Measurements from ENCODE around the gene RABGAP1L. TPM values are rescaled to one million over a fixed set of nuclear protein-coding genes. Genes with fewer than 3 reads are reported as not detected.

The RABGAP1L gene
- total RNA-seq, 4 donors from 2014 or later, result 170 to 282 (median 182) TPM

GRCh38 chr1:174989536-174990220, 830.4 kb downstream of the RABGAP1L start:
- no peak for TF ChIP-seq POLR2A (IDR thresholded peaks at IDR 0.05)
- no peaks in the 10 kb centered on the region for H3K9me3 ChIP-seq
- H3K27ac ChIP-seq, result peak overlapping the region; percentile 55 to 82 (median 69)
- no peak for DNase-seq
- H3K36me3 ChIP-seq, result peaks cover 0 to 12% (median 0%) of the 10 kb centered on the region in 3 donors
- peaks cover 0 to 9% (median 2%) of the 10 kb centered on the region in 4 donors for H3K4me1 ChIP-seq
- no peaks in the 10 kb centered on the region for H3K27me3 ChIP-seq
- peak overlapping the region in 2 of 4 donors; percentile 47 to 60 for H3K4me3 ChIP-seq

DNA sequence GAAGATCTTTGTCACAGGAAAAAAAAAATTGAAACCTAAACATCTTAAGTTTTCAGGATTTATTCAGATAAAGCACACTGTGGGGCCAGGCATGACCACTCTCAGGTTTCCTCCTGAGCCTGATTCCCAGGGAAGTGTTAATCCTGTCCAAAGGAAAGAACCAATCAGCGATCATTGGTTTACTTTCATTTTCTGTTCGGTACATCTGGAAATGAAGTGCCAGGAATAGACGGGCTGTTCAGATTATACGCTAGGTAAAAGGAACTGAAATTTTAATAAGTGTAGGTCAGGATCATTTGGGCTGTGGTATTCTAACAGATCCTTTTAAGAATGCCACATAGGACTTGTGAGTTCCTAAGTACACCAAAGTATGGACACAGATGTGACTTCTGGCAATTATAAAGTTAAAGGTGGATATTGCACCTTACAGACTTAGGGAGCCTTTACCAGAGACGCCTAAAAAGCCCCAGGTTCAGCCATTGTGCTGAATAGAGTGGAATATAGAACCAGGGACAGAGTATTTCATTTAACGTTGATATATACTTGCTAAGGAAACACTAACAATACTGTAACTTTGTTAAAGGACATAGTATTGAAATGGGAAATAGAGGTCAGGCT, 831.2 kb downstream of the RABGAP1L start:
- H3K36me3 ChIP-seq, result peaks cover 0 to 12% (median 0%) of the 10 kb centered on the region in 3 donors
- H3K4me1 ChIP-seq, result peaks cover 0 to 9% (median 2%) of the 10 kb centered on the region in 4 donors
- no peaks in the 10 kb centered on the region for H3K9me3 ChIP-seq
- peak overlapping the region; percentile 31 to 60 (median 40) for H3K4me3 ChIP-seq
- peak overlapping the region; percentile 55 to 82 (median 69) for H3K27ac ChIP-seq
- TF ChIP-seq, protein P1, sequence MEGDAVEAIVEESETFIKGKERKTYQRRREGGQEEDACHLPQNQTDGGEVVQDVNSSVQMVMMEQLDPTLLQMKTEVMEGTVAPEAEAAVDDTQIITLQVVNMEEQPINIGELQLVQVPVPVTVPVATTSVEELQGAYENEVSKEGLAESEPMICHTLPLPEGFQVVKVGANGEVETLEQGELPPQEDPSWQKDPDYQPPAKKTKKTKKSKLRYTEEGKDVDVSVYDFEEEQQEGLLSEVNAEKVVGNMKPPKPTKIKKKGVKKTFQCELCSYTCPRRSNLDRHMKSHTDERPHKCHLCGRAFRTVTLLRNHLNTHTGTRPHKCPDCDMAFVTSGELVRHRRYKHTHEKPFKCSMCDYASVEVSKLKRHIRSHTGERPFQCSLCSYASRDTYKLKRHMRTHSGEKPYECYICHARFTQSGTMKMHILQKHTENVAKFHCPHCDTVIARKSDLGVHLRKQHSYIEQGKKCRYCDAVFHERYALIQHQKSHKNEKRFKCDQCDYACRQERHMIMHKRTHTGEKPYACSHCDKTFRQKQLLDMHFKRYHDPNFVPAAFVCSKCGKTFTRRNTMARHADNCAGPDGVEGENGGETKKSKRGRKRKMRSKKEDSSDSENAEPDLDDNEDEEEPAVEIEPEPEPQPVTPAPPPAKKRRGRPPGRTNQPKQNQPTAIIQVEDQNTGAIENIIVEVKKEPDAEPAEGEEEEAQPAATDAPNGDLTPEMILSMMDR (IDR thresholded peaks at IDR 0.05), result peak in 1 of 6 experiments; percentile 9
- TF ChIP-seq POLR2A (IDR thresholded peaks at IDR 0.05), result no peak
- DNase-seq, result no peak
- no peaks in the 10 kb centered on the region for H3K27me3 ChIP-seq

GRCh38 chr1:174991473-174991872, 832.2 kb downstream of the RABGAP1L start:
- Histone ChIP-seq H3K27ac (no peak overlapping the region), H3K4me3 (no peak overlapping the region), H3K36me3 (peaks cover 0 to 4% (median 0%) of the 10 kb centered on the region in 3 donors), H3K4me1 (peaks cover 0 to 9% (median 2%) of the 10 kb centered on the region in 4 donors), H3K9me3 (no peaks in the 10 kb centered on the region), H3K27me3 (no peaks in the 10 kb centered on the region)
- no peak for DNase-seq
- TF ChIP-seq POLR2A (IDR thresholded peaks at IDR 0.05), result no peak
- TF ChIP-seq, protein P1 (IDR thresholded peaks at IDR 0.05), result no peak

DNA sequence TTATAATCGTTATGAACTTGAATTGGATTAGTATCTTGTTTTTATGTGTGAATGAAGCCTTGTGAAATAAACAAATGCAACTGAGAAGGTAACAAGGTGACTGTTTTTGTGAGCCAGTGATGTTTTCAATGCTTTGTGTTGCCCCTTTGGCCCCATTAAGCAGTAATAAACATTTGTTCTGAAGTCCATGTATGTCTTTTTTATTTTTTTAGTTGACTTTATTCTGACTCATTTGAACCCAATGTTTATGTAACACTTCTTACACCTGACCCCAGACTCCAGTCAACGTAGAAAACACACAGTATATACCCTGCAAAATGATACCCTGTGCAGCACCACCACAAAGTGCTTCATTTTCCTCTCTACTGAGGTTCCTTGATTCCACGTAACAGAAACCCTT, 835.8 kb downstream of the RABGAP1L start:
- peaks cover 0 to 3% (median 0%) of the 10 kb centered on the region in 4 donors for H3K4me1 ChIP-seq
- DNase-seq, result no peak
- H3K4me3 ChIP-seq, result no peak overlapping the region
- H3K9me3 ChIP-seq, result no peaks in the 10 kb centered on the region
- TF ChIP-seq POLR2A (IDR thresholded peaks at IDR 0.05), result no peak
- TF ChIP-seq, protein P1 (IDR thresholded peaks at IDR 0.05), result no peak
- H3K36me3 ChIP-seq, result no peaks in the 10 kb centered on the region
- H3K27ac ChIP-seq, result no peak overlapping the region
- H3K27me3 ChIP-seq, result no peaks in the 10 kb centered on the region

- no peak overlapping the region for H3K27ac ChIP-seq
- no peak for DNase-seq
- no peaks in the 10 kb centered on the region for H3K36me3 ChIP-seq
- no peak overlapping the region for H3K4me3 ChIP-seq
- peaks cover 0 to 2% (median 0%) of the 10 kb centered on the region in 4 donors for H3K4me1 ChIP-seq
- H3K9me3 ChIP-seq, result no peaks in the 10 kb centered on the region
- no peak for TF ChIP-seq POLR2A (IDR thresholded peaks at IDR 0.05)
- TF ChIP-seq, protein P1 (IDR thresholded peaks at IDR 0.05), result no peak
- no peaks in the 10 kb centered on the region for H3K27me3 ChIP-seq
Measured at GRCh38 chr1:174995916-174996315, 836.6 kb downstream of the RABGAP1L start.

DNA sequence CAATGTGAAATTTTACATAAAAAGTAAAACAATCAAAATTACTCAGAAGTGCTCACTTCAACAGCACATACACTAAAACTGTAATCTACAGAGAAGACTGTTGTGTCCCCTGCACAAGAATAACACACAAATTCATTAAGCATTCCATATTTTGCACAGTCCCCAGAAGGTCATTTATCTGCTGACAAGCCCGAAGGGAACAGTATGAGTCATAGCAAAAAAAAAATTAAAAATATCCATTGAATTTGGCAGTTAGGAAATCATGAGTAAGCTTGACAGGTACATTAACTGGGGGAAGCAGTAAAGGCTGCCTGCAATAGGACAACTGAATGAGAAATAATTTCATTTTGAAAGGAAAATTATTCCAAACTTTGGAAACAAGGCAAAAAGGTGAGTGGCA, 837.2 kb downstream of the RABGAP1L start:
- no peaks in the 10 kb centered on the region for H3K27me3 ChIP-seq
- H3K4me1 ChIP-seq, result no peaks in the 10 kb centered on the region
- no peaks in the 10 kb centered on the region for H3K9me3 ChIP-seq
- DNase-seq, result no peak
- no peak overlapping the region for H3K4me3 ChIP-seq
- H3K36me3 ChIP-seq, result no peaks in the 10 kb centered on the region
- no peak overlapping the region for H3K27ac ChIP-seq
- TF ChIP-seq, protein P1 (IDR thresholded peaks at IDR 0.05), result no peak
- TF ChIP-seq POLR2A (IDR thresholded peaks at IDR 0.05), result no peak

Data from Peyer's patch (tissue), 4 donors.